HL-60 (cell line): ENCODE data around the gene ITGA2B.

Experiments used
- GABPA ChIP-seq: IDR thresholded peaks from 2 replicates; pipeline ENCODE4 v1.6.1; 2012; ENCODE audit warnings: low read depth
- POLR2AphosphoS5 ChIP-seq: IDR thresholded peaks from 2 replicates; pipeline ENCODE4 v1.6.1; 2012; ENCODE audit warnings: low read depth
- TF ChIP-seq, protein P1 (sequence below): IDR thresholded peaks from one replicate; pipeline ENCODE4 v1.5.1; 2011; ENCODE audit warnings: low read length, control low read depth, inconsistent platforms; ENCODE audit not compliant: insufficient read depth
- TF ChIP-seq, protein P2 (sequence below): IDR thresholded peaks from 2 replicates; pipeline ENCODE4 v1.6.1; 2012; ENCODE audit warnings: low read depth; ENCODE audit not compliant: insufficient replicate concordance

- TF ChIP-seq, protein P1, sequence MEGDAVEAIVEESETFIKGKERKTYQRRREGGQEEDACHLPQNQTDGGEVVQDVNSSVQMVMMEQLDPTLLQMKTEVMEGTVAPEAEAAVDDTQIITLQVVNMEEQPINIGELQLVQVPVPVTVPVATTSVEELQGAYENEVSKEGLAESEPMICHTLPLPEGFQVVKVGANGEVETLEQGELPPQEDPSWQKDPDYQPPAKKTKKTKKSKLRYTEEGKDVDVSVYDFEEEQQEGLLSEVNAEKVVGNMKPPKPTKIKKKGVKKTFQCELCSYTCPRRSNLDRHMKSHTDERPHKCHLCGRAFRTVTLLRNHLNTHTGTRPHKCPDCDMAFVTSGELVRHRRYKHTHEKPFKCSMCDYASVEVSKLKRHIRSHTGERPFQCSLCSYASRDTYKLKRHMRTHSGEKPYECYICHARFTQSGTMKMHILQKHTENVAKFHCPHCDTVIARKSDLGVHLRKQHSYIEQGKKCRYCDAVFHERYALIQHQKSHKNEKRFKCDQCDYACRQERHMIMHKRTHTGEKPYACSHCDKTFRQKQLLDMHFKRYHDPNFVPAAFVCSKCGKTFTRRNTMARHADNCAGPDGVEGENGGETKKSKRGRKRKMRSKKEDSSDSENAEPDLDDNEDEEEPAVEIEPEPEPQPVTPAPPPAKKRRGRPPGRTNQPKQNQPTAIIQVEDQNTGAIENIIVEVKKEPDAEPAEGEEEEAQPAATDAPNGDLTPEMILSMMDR = no peak
- TF ChIP-seq POLR2AphosphoS5 (no peak), GABPA (no peak)
- TF ChIP-seq, protein P2, sequence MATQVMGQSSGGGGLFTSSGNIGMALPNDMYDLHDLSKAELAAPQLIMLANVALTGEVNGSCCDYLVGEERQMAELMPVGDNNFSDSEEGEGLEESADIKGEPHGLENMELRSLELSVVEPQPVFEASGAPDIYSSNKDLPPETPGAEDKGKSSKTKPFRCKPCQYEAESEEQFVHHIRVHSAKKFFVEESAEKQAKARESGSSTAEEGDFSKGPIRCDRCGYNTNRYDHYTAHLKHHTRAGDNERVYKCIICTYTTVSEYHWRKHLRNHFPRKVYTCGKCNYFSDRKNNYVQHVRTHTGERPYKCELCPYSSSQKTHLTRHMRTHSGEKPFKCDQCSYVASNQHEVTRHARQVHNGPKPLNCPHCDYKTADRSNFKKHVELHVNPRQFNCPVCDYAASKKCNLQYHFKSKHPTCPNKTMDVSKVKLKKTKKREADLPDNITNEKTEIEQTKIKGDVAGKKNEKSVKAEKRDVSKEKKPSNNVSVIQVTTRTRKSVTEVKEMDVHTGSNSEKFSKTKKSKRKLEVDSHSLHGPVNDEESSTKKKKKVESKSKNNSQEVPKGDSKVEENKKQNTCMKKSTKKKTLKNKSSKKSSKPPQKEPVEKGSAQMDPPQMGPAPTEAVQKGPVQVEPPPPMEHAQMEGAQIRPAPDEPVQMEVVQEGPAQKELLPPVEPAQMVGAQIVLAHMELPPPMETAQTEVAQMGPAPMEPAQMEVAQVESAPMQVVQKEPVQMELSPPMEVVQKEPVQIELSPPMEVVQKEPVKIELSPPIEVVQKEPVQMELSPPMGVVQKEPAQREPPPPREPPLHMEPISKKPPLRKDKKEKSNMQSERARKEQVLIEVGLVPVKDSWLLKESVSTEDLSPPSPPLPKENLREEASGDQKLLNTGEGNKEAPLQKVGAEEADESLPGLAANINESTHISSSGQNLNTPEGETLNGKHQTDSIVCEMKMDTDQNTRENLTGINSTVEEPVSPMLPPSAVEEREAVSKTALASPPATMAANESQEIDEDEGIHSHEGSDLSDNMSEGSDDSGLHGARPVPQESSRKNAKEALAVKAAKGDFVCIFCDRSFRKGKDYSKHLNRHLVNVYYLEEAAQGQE = no peak
Measured at GRCh38 chr17:44398692-44399691, 9.5 kb upstream of the ITGA2B start.
